Stimulated activated CD4-positive, alpha-beta T cell treated with anti-CD3 and anti-CD28 coated beads, Interleukin-15, amount 100 ng/mL, for 24 hours (primary cell): ENCODE data around the gene BFSP2.
A peak's percentile ranks its signal among the peaks of the same experiment; 100 is the strongest.
"Not testable (repeated sequence)": the region's sequence is repeated elsewhere in the genome, so short reads cannot be mapped to it uniquely, and the experiment has no call there.

Experiments
- DNase-seq: peaks from one replicate; pipeline ENCODE4 v3.0.0-alpha.2; 2020

Gene BFSP2

DNA sequence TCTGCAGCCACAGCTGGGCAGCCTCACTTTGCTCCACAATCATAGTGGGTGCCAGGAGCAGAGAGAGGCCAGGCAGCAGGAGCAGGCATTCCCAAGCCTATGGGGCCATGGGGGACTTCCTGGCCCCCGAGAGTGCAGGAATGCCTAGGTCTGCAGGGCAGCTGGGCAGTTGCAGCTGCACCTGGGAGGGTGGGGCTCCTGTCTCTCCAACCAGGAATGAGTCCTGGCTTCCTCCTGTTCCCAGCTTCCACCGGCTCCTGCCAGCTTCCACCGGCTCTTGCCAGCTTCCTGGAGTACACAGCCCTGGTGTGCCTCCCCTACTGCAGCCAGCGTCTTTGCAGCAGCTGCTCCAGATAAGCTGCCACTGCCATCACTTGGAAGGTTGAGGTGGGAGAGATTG, 87.3 kb downstream of the BFSP2 start:
- DNase-seq = no peak

DNA sequence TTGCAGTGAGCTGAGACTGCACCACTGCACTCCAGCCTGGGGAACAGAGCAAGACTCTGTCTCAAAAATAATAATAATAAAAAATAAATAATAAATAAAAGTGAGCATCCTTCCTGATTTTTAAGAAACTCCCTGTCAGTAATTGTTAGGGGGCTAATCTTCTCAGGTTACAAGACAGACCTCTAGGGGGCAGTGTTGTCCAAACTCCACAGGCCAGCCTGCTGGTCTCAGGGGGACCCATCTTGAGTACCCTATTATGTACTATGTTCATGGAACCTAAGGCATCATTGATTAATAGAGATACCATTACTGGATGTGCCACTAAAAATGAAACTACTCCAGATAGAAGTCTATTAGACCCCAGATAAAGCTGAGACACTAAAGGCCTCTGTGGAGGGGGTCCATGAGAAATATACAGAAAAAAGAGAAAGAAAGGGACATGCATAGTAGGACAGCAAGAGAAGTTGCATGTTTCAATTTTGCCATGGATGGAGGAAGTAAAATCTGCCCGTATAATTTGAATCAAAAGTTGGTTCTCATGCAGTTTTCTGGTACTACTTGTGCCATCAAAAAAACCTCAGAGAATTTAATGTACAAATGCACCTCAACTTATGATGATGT, 88.2 kb downstream of the BFSP2 start:
- peak; percentile 64 for DNase-seq

DNA sequence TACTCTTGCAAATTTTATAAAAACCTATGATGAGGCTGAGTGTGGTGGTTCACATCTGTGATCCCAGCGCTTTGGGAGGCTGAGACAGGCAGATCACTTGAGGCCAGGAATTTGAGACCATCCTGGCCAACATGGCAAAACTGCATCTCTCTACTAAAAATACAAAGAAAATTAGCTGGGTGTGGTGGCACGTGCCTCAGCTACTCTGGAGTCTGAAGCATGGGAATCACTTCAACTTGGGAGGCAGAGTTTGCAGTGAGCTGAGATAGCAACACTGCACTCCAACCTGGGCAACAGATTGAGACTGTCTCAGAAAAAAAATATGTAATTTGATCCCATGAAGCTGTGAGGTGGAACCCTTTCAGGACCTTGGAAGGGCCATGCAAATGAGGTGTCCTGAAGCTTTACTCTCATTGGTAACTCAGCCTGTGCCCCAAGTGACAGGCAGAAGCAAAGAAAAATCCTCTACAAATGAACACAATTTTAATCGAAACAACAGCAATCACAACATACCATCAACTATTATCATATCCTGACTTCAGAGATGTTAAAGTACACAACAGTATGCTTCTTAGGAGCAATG, 89.0 kb downstream of the BFSP2 start:
- DNase-seq = no peak

DNA sequence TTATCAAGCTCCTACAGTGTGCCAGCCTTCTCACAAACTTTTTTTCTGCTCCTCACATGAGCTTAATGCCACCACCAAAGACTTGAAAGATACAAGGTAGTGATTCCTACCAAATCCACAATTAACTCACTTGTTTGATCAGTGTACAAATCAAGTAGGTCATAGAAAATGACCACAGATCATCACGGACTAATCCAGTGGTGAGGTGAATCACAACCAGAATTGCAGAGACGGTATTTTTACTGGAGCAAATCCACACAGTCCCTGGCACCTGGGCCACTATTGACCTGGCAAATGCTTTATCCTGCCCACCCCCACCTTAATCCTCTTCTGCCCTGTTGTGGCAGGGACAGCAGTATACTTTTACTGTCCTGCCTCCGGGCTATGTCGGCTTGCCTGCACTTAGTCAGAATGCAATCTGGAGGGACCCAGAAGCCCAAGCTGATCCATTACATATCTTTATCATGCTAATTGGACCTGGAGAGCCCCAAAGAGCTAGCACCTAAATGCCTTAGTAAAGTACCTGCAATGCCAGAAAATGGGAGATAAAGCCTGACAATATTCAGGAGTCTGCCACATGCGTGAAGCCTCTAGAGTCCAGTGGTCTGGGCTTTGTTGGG, 89.7 kb downstream of the BFSP2 start:
- DNase-seq = no peak

DNA sequence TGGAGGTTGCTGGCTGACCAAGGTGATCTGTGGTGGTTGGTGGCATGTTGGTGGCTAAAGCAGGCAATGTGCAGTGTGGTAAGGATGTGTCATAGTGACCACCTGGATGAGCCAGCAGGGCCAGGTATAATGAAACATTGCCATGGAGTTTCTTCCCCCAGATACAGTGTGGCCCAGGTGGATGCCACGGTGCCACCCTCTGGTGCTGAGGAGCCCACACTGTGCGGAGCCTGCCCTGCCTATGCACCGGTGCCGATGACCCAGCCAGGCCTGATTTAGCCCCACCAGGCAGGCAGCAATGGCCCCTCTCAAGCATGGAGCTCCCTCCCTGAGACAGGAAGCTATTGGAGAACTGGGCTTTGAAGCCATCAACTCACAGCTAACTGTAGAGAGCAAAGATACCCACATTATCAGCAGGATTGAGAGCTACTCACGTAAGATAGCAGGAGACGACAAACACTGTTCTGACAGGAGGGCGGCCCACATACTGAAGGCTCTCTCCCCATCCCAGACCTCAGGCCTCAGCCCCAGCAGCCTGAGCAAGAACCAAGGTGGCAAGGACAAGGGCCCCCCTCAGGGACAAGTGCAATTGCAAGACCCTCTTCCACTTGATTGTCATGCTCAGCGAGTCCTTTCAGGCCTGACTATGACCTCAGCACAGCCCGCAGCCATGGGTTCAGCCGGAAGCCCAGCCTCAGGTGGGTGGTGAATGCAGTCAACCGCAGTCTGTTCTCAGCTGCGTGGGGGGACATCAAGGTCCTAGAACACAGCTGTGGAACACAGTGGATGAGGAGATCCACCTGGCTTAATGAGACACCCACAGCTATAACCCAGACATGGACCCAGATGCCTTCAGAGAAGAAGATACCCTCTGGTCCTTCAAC, 90.9 kb downstream of the BFSP2 start:
- DNase-seq = peak; percentile 82

DNA sequence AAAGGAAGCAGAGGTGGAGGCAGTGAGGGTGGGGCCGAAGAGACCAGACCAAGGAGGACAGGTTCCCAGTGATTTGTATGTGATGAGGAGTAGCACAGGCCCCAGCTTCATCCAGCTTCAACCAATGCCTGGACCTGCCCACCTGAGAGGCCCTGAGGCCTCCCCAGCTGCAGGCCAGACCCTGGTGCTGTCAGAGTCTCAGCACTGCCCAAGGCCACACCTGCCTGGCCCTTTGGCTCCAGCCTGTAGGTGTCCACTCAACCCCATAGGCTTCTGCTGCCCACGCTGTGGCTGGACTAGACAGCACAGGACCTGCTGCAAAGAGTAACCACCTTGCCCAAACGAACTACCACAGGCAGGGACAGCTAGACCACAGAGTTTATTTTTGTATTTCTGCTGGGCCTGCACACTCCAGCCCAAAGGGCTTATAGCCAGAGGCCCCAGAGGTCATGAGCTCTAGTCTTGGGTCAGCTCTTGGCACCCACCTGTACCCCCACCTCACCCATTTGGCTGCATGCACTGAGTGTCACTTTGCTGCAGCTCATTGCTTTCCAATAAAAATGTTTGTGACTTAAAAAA, 91.7 kb downstream of the BFSP2 start:
- DNase-seq = no peak

DNA sequence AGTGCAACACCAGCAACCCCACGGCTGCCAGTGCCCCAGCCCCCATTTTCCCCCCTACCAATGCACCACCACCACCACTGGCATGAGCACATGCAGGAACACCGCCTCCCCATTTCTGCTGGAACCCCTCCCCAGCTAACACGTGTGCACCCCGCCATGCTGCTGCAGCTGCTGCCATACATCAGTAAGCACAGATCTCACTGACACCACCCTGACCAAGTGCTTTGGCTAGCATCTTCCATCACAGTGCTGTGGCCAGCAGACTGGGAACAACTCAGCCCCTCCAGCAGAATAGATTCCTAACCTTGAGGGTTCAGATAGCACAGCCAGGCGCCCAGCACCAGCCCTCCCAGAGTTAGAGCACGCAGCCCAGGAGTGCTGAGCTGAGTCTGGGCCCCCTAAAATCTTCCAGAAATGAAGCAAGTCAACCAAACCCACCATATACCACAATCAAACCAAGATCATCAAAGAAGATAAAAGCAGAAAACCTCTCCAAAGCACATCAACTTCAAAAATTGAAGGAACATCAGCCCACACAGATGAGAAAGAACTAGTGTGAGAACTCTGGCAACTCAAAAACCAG, 92.4 kb downstream of the BFSP2 start:
- DNase-seq = peak; percentile 15

DNA sequence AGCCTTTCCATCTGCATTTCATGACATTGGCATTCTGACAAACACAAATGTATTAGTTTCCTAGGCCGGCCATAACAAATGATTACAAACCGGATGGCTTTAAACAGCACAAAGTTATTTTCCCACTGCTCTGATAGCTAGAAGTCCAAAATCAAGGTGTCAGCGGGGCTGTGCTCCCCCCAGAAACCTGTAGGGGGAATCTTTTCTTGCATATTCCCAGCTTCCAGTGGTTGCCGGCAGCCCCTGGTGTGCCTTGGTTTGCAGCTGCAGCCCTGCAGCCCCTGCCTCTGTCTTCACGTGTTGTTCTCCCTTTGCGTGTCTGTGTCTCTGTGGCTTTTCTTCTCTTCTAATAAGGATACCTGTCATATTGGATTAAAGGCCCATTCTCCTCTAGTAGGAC, 94.6 kb downstream of the BFSP2 start:
- DNase-seq = peak; percentile 18

DNA sequence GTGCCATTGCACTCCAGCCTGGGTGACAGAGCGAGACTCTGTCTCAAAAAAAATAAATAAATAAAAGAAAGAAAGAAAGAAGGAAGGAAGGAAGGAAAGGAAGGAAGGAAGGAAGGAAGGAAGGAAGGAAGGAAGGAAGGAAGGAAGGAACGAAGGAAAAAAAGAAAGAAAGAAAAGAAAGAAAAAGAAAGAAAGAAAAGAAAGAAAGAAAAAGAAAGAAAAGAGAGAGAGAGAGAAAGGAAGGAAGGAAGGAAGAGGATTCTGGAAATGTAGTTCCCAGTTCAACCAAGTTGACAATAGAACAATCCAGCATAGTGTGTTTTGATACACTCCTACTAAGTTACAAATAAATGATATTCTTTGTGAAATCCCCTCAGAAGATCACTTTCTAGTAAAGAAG, 102.7 kb downstream of the BFSP2 start:
- DNase-seq = not testable (repeated sequence)

DNA sequence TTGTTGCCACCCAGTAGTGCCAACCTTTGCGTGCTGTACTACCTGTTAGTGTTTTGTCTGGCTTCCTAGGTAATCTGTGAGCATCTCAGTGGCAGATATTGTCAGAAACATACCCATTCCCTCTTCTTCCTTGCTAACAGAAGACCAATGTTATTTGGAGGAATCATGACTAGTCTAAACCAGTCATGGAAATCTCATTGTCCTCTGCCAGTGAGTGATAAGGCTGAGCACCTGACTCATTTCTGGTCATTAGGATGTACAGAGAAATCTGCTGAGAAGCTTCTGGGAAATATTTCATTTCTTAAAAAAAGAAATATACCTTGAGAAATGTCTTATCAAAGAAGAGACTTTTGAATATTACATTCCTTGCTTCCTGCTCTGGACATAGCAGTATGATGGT, 103.6 kb downstream of the BFSP2 start:
- no peak for DNase-seq

DNA sequence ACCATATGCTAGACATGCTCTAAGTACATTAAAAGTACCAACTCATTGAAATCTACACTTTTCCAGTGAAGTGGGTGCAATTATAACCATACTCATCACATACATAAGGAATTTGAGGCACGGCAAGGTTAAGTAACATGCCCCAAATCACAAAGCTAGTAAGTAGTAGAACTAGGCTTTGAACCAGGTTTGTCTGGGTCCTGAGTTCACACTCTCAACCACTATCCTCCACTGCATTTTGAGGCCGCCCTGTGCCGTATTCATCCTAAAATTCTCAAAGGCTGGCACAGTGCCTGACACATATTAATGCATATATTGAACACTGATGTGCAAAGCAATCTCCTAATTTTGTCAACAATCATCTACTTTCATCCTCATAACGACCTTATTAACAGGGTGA, 104.9 kb downstream of the BFSP2 start:
- DNase-seq = no peak

DNA sequence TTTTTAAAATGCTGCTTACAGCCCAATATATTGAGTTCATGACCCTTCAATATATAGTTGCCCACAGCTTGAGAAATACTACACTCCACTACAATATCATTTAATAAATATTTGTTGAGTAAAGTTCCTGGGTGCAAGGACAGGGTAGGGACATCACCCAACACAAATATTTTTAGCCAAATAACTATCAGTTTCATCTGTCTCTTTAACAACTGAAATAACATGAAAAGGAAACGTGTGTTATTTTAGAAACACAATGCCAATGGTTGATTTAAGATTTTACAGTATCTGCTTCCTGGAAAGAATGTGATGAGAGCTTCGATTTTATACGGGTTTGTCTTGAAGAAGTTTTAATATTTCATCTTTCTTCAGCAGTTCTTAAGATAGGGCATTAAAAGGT, 106.0 kb downstream of the BFSP2 start:
- no peak for DNase-seq

DNA sequence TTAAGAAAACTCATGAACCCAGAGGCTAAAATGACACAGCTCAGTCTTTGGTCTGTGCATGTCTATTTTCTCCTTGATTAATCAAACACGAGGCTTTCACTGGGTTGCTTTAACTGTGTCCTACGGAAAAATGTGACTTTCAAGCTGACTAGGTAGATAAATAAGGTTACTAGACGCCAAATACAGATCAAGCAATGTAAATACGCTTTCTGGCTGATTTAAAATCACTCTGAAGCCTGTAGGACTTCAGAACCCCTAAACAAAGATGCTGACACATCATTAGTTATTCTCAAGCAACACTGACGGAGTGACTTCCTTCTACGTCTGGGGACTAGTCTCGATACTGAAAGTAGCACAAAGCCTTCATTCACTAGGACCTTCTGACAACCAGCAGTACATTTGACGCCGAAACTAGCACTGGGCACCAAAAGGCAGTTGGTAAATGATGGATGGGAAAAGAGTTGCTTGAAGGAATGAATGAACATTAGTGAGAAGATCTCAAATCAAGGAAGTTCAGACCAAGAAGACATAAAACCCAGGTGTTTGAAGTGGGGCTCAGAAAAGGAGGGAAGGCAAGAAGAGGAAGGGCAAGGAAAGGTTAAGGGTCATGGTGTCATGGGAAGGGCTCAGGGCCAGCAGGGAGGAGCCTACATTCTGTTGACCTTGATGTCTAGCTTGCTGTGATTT, 106.5 kb downstream of the BFSP2 start:
- peak; percentile 24 for DNase-seq

DNA sequence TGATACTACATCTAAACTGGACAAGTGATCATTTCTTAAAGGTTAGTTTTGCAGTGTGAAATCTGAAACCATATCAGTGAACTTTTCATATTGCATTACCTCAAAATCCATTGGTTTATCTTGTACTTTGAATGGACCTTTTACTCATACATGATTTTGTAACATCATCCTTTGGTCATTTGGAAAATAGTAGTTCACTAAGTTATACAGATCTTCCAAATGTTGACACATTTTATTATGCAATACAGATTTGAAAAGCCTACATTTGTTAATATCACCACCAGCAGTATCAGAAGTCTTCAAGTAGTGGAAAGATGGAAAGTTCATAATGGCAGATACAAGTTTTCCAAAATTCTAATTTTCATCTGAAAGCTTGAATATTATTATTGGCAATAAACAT, 109.6 kb downstream of the BFSP2 start:
- DNase-seq = no peak

DNA sequence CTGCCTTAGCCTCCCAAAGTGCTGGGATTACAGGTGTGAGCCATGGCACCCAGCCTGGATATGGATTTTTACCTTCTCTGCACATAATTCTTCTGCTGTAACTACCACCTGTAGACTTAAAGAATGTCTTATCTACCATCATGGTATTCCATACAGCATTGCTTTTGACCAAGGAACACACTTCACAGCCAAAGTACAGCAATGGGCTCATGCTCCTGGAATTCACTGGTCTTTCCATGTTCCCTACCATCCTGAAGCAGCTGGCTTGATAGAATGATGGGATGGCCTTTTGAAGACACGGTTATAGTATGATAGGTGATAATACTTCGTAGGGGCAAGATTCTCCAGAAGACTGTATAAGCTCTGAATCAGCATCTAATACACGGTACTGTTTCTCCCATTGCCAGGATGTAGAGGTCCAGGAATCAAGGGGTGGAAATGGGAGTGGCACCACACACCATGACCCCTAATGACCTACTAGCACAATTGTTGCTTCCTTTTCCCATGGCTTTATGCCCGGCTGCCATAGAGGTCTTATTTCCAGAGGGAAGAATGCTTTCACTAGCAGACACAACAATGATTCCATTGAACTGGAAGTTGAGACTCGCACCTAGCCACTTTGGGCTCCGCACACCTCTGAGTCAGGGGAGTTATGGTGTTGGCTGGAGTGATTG, 112.7 kb downstream of the BFSP2 start:
- no peak for DNase-seq

DNA sequence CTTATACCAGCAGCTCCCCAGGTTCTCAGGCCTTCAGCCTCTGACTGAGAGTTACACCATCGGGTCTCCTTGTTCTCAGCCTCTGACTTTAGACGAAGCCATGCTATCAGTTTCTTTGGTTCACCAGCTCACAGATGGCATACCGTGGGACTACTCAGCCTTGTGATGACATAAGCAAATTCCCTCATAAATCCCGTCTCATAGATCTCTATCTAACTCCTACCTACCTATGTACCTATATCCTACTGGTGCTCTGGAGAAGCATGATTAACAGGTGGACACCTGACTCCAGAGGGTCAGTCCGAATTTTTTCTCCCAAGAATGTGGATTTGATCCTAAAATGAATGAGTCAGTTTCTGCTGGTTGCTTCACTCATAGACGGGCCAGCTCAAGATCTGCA, 114.6 kb downstream of the BFSP2 start:
- DNase-seq = no peak

DNA sequence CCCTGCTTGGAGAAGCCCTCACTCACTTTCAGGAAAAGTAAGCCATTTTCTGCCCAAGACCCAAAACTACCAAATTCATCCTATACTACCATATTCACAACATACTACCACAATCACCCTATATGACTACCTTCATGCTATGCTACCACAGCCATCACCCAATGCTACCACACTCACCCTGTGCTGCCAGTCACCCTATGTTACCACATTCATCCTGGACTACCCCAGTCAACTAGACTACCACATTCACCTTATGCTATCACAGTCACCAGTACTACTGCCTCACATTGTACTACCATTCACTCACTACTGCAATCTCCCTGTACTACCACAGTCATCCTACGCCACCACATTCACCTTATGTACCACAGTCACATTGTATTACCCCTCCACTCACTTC, 115.3 kb downstream of the BFSP2 start:
- DNase-seq = no peak

DNA sequence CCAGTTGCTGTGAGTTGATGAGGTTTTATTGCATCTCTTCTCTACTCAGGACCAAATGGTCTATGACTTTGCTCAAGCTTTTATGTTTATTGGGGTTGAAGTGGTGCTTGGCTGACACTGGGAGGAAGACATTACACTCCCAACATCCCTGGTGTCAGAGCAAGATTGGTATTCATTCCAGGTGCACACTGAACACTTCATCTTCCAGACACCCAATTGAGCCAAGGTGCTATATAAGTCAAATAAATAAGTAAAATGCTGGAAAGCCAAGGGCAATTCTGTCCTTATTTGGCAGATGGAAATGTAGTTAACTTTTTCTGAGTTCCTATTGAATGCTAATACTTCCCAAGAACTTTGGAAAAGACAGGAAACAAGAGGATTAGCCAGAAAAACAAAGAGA, 120.4 kb downstream of the BFSP2 start:
- no peak for DNase-seq

DNA sequence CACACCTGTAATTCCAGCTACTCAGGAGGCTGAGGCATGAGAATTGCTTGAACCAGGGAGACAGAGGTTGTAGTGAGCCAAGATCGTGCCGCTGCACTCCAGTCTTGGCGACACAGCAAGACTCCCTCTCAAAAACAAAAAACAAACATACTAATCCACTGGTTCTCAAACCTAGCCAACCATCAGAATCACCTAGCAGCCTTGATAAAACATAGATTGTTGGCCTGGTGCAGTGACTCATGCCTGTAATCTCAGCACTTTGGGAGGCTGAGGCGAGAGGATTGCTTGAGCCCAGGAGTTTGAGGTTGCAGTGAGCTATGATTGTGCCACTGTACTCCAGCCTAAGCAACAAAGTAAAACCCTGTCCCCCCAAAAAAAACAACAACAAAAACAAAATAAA, 121.1 kb downstream of the BFSP2 start:
- DNase-seq = not testable (repeated sequence)

DNA sequence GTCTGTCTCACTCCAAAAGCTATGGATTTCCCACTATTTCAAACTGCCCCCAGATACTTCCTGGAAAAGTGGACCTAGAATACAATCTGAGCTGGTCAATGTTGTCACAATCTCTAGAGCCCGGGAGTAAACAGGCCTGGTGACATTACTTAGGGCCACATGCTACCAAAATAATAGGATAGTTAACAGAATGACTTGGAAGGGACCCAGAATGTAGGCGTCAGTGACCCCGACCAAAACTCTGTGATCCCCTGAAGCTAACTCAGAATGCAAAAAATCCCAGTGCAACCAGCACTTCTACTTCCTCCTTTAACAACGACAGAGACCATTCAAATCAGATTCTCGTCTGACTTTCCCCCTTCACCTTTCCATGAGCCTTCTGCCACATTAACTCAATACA, 122.1 kb downstream of the BFSP2 start:
- DNase-seq = no peak

DNA sequence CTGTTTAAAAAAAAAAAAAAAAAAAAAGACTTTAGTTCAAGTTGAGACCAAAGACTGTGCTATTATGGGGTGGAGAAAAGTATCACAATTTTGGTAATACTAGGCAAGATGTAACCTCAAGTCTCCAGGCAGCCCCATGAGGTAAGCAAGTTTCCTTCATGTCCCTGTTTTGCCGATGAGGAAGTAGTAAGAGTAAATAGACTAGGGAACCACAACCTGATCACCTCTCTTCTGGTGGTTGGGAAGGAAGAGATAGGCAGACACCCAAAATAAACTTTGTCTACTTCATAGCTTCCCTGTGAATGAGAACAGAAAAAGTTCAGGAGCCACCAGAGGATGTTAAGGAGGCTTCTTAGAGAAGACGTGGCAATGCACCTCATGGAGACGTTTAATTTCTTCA, 123.9 kb downstream of the BFSP2 start:
- DNase-seq = not testable (repeated sequence)
